HG03457 (cell line): Measurements from ENCODE around the gene MS4A2.
"Not testable (repeated sequence)": the region's sequence is repeated elsewhere in the genome, so short reads cannot be mapped to it uniquely, and the experiment has no call there.

Source experiments
- ATAC-seq: cut with Tn5 transposase; IDR thresholded peaks from one replicate; pipeline ENCODE4 v1.9.1; 2021; ENCODE audit warnings: moderate number of reproducible peaks; ENCODE audit not compliant: unreplicated experiment

The MS4A2 gene

GRCh38 chr11:60088364-60088763 lies at the start of gene MS4A2:
Gene MS4A2, plus strand, starts transcription at chr11:60088664. Its CDS starts 102 bp downstream, at chr11:60088766.
- no peak for ATAC-seq

- ATAC-seq = no peak
Measured at GRCh38 chr11:60040109-60040508, 48.4 kb upstream of the MS4A2 start, which contains the start of gene OOSP2. Gene OOSP2, plus strand, starts transcription at chr11:60040409. Its CDS starts 51 bp downstream, at chr11:60040460.

GRCh38 chr11:60050422-60050821 lies 38.0 kb upstream of the MS4A2 start:
- not testable (repeated sequence) for ATAC-seq

GRCh38 chr11:60050839-60051238 lies 37.6 kb upstream of the MS4A2 start:
- ATAC-seq = not testable (repeated sequence)

GRCh38 chr11:60056349-60056969 lies 32.0 kb upstream of the MS4A2 start, which contains the start of gene MS4A3:
Gene MS4A3, plus strand, starts transcription at chr11:60056665. Its CDS starts 4,496 bp downstream, at chr11:60061161.
- ATAC-seq = no peak

- no peak for ATAC-seq
Measured at GRCh38 chr11:60059052-60059451, 29.4 kb upstream of the MS4A2 start.

GRCh38 chr11:60059521-60060240 lies 28.8 kb upstream of the MS4A2 start:
- no peak for ATAC-seq

- no peak for ATAC-seq
Measured at GRCh38 chr11:60064111-60064510, 24.4 kb upstream of the MS4A2 start.

- ATAC-seq = no peak
Measured at GRCh38 chr11:60065801-60066200, 22.7 kb upstream of the MS4A2 start.

- no peak for ATAC-seq
Measured at GRCh38 chr11:60069450-60069849, 19.0 kb upstream of the MS4A2 start.

- not testable (repeated sequence) for ATAC-seq
Measured at GRCh38 chr11:60071644-60072043, 16.8 kb upstream of the MS4A2 start.

- ATAC-seq = no peak
Measured at GRCh38 chr11:60077216-60077817, 11.1 kb upstream of the MS4A2 start.

- no peak for ATAC-seq
Measured at GRCh38 chr11:60077981-60078380, 10.5 kb upstream of the MS4A2 start.

GRCh38 chr11:60078745-60079144 lies 9.7 kb upstream of the MS4A2 start:
- ATAC-seq = no peak

- ATAC-seq = no peak
Measured at GRCh38 chr11:60080535-60080934, 7.9 kb upstream of the MS4A2 start.

- no peak for ATAC-seq
Measured at GRCh38 chr11:60084631-60085273, 3.7 kb upstream of the MS4A2 start.

- ATAC-seq = no peak
Measured at GRCh38 chr11:60085909-60086308, 2.6 kb upstream of the MS4A2 start.

- no peak for ATAC-seq
Measured at GRCh38 chr11:60087239-60087638, 1.2 kb upstream of the MS4A2 start.

GRCh38 chr11:60095477-60096120 lies 7.1 kb downstream of the MS4A2 start:
- ATAC-seq = no peak

- no peak for ATAC-seq
Measured at GRCh38 chr11:60097189-60097588, 8.7 kb downstream of the MS4A2 start.

- ATAC-seq = no peak
Measured at GRCh38 chr11:60098508-60098907, 10.0 kb downstream of the MS4A2 start.
